Left ventricle myocardium superior (tissue), 1 donor: ENCODE data around the gene MKI67. TPM values are rescaled to one million over a fixed set of nuclear protein-coding genes. Genes with fewer than 3 reads are reported as not detected.
A peak's percentile ranks its signal among the peaks of the same experiment; 100 is the strongest.
"Not testable (repeated sequence)": the region's sequence is repeated elsewhere in the genome, so short reads cannot be mapped to it uniquely, and the experiment has no call there.

Experiments
- ATAC-seq: fragments of 200-7000 bp; cut with Tn5 transposase; one replicate; pipeline ENCODE4 v1.9.1; 2020; ENCODE audit warnings: mild to moderate bottlenecking, moderate library complexity
- DNase-seq: peaks from one replicate; pipeline ENCODE4 v3.0.0-alpha.2; 2020
- intact Hi-C: fragments of 100-400 bp; cut with micrococcal nuclease; formaldehyde crosslinking; loops from one replicate; pipeline ENCODE4 v1.11.0; 2022
- total RNA-seq: library from RNA; stranded (reverse); fragmentation: NEBNext Ultra II Directional; extraction: Animal tissue kit (Norgen Biotek cat#: 25700); gene quantifications from one replicate; pipeline ENCODE4 v1.2.1, GENCODE V29; 2021
- donor health status: DM: no; HTN: yes; CAD: no; lungs with severe emphysema.

The MKI67 gene
- total RNA-seq, 1 donor from 2014 or later: 1.3 TPM

GRCh38 chr10:128151031-128151430, 24.8 kb upstream of the MKI67 start:
- DNase-seq: no peak
- intact Hi-C loops: no loop called here
- ATAC-seq: no peak

GRCh38 chr10:128150561-128150960, 24.3 kb upstream of the MKI67 start:
- DNase-seq: no peak
- no peak for ATAC-seq
- intact Hi-C loops: no loop called here

GRCh38 chr10:128150045-128150493, 23.8 kb upstream of the MKI67 start:
- intact Hi-C loops: no loop called here
- DNase-seq (peak; percentile 74), ATAC-seq (peak; percentile 98)

GRCh38 chr10:128149267-128150014, 23.2 kb upstream of the MKI67 start:
- no peak for DNase-seq
- intact Hi-C loops: no loop called here
- ATAC-seq: no peak

- ATAC-seq (no peak), DNase-seq (no peak)
- intact Hi-C loops: no loop called here
Observed at GRCh38 chr10:128147669-128148068, 21.4 kb upstream of the MKI67 start.

- intact Hi-C loops: no loop called here
- ATAC-seq: no peak
- DNase-seq: no peak
Observed at GRCh38 chr10:128147064-128147463, 20.8 kb upstream of the MKI67 start.

GRCh38 chr10:128144547-128144946, 18.3 kb upstream of the MKI67 start:
- no peak for DNase-seq
- intact Hi-C loops: no loop called here
- ATAC-seq: no peak

- no peak for ATAC-seq
- intact Hi-C loops: no loop called here
- no peak for DNase-seq
Observed at GRCh38 chr10:128143531-128143930, 17.3 kb upstream of the MKI67 start.

- no peak for ATAC-seq
- intact Hi-C loops: no loop called here
- no peak for DNase-seq
Observed at GRCh38 chr10:128140425-128140824, 14.2 kb upstream of the MKI67 start.

GRCh38 chr10:128138429-128138828, 12.2 kb upstream of the MKI67 start:
- DNase-seq, intact Hi-C loops, ATAC-seq: not testable (repeated sequence)

GRCh38 chr10:128137877-128138276, 11.7 kb upstream of the MKI67 start:
- intact Hi-C loops: no loop called here
- no peak for ATAC-seq
- no peak for DNase-seq

- intact Hi-C loops: no loop called here
- no peak for ATAC-seq
- DNase-seq: no peak
Observed at GRCh38 chr10:128130051-128130450, 3.8 kb upstream of the MKI67 start.

GRCh38 chr10:128128582-128128981, 2.4 kb upstream of the MKI67 start:
- ATAC-seq (no peak), DNase-seq (no peak)
- intact Hi-C loops: no loop called here

GRCh38 chr10:128125416-128125943, 743 bp downstream of the MKI67 start:
- ATAC-seq (no peak), DNase-seq (no peak)
- intact Hi-C loops: no loop called here

GRCh38 chr10:128124813-128125403, 1.3 kb downstream of the MKI67 start:
- intact Hi-C loops: no loop called here
- DNase-seq (no peak), ATAC-seq (no peak)

- no peak for DNase-seq
Observed at GRCh38 chr10:128123846-128124245, 2.4 kb downstream of the MKI67 start.

GRCh38 chr10:128122931-128123330, 3.3 kb downstream of the MKI67 start:
- no peak for ATAC-seq
- DNase-seq: no peak
- intact Hi-C loops: no loop called here

More at GRCh38 chr10:128123846-128124245, 2.4 kb downstream of the MKI67 start:
- ATAC-seq: no peak
- intact Hi-C loops: no loop called here

GRCh38 chr10:128121750-128122412, 4.3 kb downstream of the MKI67 start:
- intact Hi-C loops: no loop called here
- DNase-seq (no peak), ATAC-seq (no peak)

GRCh38 chr10:128116851-128117615, 9.2 kb downstream of the MKI67 start:
- intact Hi-C loops: no loop called here
- DNase-seq (no peak), ATAC-seq (no peak)
